Uterus (tissue), 2 donors: Measurements from ENCODE around the gene ICA1L.

ENCODE experiments used
- CTCF ChIP-seq, 4 experiments: fragments of 200-600 bp in 2 of 4; fragments of 450-650 bp in 2 of 4; sonication (generic) in 2 of 4; IDR thresholded peaks; one replicate each; pipeline ENCODE4 v1.5.1; 2016 to 2019; ENCODE audit warnings: antibody characterized with exemption in 4 of 4, mild to moderate bottlenecking in 2 of 4, moderate library complexity in 1 of 4
- POLR2A ChIP-seq, 2 donors: fragments of 450-650 bp; IDR thresholded peaks; one replicate each; pipeline ENCODE4 v1.6.1; 2016; ENCODE audit warnings: antibody characterized with exemption in 2 of 2, mild to moderate bottlenecking in 1 of 2, moderate library complexity in 1 of 2

DNA sequence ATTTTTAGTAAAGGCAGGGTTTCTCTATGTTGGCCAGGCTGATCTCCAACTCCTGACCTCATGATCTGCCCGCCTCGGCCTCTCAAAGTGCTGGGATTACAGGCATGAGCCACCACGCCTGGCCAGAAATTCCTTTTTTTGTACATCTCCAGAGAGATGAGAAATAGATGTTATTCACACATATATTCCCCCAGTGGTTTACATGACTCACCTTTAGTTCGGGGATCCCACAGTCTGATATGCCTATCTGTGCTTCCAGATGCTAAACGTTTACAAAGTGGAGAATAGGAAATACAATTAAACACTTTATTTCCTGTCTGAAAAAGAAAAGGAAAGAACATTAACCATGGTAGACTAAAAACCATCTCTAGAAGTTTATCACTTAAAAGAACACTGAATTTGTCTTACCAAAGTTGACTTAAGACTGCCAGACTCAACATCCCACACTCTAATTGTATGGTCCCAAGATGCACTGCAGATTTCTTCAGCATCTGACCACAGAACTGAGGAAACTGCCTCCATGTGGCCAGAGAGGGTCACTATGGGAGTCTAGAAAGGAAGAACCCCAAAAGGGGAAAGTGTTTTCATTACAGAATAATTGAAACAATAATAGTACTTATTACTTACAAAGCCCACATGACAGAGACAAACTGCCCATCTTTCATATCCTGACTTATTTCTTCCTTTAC, 12.6 kb upstream of the ICA1L start:
- no peak for TF ChIP-seq CTCF (IDR thresholded peaks at IDR 0.05)
- no peak for TF ChIP-seq POLR2A (IDR thresholded peaks at IDR 0.05)
